NCI-H82 treated with DMSO at 0.1 percent for 48 hours (cell line): ENCODE results near the gene KRTAP10-4.
"Not testable (repeated sequence)": the region's sequence is repeated elsewhere in the genome, so short reads cannot be mapped to it uniquely, and the experiment has no call there.

ENCODE experiments used
- DNase-seq: peaks from one replicate; lab custom pipeline; 2025; ENCODE audit not compliant: unreplicated experiment; lab: John Stamatoyannopoulos, UW

Gene KRTAP10-4

DNA sequence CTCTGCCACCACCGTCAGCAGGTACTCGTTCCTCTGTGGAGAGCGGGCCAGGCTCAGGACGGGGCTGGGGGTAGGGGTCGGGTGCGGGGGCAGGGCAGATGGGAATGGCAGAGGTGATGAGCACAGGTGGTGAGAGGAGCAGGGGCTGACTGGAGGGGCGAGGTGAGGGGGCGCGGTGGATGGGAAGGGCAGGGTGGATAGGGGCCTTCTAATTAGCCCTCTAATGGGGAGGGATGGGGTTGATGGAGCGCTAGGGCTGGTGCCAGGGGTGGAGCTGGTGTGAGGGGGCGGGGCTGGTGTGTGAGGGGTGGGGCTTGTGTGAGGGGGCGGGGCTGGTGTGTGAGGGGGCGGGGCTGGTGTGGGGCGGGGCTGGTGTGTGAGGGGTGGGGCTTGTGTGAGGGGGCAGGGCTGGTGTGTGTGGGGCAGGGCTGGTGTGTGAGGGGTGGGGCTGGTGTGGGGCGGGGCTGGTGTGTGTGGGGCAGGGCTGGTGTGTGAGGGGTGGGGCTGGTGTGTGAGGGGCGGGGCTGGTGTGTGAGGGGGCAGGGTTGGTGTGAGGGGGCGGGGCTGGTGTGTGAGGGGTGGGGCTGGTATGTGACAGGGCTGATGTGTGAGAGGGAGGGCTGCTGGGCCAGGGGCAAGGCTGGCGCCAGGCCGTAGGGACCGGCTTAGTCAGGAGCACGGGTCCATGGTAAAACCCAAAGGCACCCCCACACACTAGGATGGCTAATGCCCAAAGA lies 39.5 kb upstream of the KRTAP10-4 start:
- no peak for DNase-seq

GRCh38 chr21:44534688-44535087 lies 38.8 kb upstream of the KRTAP10-4 start:
- no peak for DNase-seq

DNA sequence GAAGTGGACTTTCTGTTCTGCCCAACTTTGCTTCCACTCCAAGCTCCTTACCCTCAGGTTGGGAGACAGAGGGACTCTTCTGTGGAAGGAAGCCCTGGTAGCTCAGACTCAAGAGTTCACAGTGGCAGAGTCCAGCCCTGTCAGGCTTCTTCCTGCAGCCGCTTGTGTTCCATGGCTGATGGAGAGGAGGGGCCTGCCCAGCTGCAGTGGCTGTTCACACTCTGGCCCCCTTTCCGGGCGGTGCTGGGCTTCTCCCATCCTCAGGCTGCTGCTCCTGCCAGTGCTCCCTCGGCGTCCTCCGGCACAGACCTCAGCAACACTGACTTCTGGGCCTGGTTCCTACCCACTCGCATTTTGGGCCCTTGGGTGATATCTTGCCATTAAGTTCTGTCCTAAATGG lies 37.6 kb upstream of the KRTAP10-4 start:
- DNase-seq, result no peak

DNA sequence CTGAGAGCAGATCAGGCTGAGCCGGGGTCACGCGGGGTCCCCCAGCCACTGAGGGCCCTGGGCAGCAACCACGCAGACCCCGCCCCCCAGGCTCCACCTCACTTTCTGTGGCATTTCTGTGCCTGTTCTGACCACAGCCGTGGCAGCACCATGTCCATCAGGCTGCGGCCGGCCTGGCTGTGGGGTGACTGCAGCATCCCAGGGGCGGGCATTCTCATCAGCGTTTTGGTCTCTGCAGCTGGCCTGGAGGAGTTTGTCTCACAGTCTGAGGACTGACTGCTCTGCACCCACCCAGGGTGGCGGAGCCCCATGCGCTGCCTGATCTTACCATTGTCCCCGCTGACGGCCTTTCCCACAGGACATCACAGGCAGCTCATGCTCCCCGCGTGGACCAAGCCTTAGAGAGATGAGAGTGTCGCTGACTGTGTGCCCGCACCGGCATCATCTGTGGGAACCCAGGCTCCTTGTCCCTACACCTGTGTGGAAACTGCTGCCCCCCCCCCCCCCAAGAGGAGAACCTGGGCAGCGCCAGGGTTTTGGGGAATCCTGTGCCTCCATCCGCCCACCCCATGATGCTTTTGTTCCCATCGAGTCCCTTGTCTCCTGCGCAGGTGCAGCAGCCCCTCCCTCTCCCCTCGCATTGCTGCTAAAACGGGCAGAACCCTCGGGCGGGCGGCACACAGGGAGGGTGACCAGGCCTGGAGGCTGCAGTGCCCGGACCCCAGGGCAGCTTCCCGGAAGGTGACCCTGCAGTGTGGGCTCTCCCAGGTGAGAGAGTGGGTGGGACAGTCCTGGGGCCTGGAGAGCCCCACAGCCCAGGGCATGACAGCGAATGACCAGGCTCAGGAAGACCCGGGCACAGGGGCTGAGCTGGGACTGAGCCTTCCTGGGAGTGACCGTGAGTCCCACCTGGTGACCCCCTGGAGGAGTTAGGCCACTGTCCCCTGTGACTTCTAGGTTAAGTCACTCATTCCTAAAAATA lies 35.3 kb upstream of the KRTAP10-4 start:
- DNase-seq, result no peak

DNA sequence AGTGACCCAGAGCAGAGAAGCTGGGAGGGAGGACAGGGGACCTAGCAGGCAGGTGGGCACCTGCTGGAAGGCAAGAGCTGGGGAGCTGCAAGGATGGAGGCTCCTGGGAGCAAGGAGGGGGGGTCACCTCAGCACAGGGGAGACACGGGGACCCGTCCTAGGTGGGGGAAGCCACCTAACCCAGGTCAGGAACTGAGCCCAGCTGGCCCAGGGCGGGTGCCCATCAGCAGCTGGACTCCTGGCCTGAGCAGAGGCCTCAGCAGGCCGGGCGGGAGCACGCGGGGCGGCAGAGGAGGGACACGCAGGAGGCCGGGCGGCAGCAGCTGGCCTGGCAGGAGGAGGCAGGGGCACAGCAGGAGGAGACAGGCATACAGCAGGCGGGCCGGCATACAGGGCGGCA lies 34.5 kb upstream of the KRTAP10-4 start:
- no peak for DNase-seq

DNA sequence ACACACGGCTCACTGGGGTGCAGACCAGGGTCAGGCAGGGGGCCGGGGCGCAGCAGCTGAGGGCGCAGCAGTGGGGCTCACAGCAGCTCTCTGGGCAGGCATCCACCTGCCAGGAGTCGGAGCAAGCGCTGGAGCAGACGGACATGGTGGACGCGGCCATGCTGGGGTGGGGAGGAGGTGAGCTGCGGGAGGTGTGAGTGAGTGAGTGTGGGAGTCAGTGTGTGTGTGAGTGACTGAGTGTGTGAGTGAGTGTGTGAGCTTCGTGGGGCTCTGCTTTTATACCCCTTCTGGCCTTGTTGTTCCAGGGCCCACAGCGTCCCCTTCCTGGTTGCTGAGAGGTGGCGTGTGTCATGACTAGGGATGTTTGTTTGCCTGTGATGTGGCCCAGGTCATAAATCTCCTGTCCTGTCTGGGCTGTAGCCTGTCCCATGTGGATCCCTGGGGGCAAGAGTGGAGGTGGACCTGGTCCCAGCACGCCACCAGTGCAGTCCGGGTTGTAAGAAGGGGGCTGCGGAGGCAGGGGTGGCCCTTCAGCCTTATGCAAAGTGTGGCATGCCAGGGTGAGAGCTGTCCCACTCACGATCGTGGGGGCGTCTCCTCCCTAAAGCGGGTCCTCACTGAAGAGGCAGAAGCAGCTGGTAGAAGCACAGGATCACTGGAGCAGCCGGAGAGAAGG lies 33.4 kb upstream of the KRTAP10-4 start, which contains the start of gene KRTAP10-1:
Gene KRTAP10-1, minus strand, starts transcription at position 205 of the 676 bp plus-strand sequence. Its CDS starts 45 bp downstream, at position 160.
- DNase-seq, result no peak

DNA sequence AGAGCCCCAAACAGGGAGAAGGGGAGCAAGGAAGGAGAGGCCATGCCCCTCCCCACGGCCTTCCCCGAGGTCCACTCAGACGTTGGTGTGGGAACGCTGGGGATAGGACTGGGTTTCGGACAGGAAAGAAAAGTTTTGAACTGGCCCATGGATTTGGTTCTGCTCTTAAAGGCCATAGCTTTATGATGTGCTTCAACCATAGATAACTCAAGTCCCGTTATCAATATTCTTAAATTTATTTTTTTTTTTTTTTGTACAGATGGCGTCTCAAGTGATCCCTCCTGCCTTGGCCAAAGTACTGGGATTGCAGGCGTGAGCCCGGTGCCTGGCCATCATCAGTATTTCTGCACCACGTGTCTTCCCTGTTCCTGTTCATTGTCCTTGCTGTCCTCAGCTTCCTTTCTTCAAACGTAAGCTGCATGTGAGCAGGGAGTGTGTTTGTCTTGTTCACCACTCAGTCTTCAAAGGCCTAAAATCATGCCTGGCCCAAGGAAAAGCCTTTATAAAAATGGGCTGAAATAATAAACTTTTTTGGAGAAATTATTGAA lies 32.7 kb upstream of the KRTAP10-4 start:
- DNase-seq, result no peak

DNA sequence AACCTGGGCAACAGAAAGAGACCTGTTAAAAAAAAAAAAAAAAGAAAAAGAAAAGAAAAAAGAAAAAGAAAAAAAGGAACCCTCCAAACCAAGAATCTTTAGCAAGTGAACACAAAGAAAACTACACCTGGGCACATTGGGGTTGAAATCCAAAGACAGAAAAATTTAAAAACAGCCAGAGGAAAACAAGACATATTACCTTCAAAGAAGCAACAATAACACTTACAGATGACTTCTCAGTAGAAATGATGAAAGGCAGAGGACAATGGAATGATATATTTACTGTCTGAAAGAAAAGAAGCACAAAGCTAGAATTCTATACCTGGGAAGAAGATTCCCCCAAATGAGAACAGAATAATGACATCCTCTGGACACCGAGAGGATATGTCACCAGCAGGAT lies 30.8 kb upstream of the KRTAP10-4 start:
- DNase-seq, result no peak

DNA sequence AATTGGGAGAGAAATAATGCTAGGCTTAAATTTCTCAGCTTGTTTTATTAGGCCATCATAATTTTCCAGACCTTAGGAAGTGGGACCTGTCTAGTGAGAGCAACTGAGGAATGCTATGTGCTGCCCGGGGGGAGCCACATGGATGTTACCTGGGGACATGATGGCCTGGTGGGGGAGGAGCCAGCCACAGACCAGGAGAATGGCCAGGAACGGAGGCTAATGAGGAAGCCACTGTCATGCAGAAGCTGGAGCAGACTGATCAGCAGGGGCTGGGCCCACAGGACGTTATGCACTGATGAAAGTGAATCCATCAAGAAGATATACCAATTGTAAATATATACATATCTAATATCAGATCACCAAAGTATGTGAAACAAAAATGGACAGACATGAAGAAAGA lies 29.0 kb upstream of the KRTAP10-4 start:
- DNase-seq, result no peak

- no peak for DNase-seq
Measured at GRCh38 chr21:44547656-44548331, 25.7 kb upstream of the KRTAP10-4 start.

GRCh38 chr21:44548381-44548780 lies 25.1 kb upstream of the KRTAP10-4 start:
- DNase-seq, result no peak

GRCh38 chr21:44548922-44549321 lies 24.6 kb upstream of the KRTAP10-4 start:
- DNase-seq, result no peak

GRCh38 chr21:44549525-44550211 lies 23.9 kb upstream of the KRTAP10-4 start:
- no peak for DNase-seq

GRCh38 chr21:44550285-44550684 lies 23.2 kb upstream of the KRTAP10-4 start:
- DNase-seq, result not testable (repeated sequence)

DNA sequence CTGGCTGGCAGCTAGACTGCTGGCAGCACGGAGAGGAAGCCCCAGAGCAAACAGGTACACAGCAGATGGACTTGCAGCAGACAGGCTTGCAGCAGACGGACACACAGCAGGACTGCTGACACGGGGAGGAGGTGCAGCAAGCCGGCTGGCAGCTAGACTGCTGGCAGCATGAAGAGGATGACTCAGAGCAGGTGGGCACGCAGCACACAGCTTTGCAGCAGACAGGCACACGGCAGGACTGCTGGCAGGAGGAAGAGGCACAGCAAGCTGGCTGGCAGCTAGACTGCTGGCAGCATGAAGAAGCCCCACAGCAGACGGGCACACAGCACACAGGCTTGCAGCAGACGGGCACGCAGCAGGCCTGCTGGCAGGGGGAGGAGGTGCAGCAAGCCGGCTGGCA lies 22.7 kb upstream of the KRTAP10-4 start:
- DNase-seq, result no peak

DNA sequence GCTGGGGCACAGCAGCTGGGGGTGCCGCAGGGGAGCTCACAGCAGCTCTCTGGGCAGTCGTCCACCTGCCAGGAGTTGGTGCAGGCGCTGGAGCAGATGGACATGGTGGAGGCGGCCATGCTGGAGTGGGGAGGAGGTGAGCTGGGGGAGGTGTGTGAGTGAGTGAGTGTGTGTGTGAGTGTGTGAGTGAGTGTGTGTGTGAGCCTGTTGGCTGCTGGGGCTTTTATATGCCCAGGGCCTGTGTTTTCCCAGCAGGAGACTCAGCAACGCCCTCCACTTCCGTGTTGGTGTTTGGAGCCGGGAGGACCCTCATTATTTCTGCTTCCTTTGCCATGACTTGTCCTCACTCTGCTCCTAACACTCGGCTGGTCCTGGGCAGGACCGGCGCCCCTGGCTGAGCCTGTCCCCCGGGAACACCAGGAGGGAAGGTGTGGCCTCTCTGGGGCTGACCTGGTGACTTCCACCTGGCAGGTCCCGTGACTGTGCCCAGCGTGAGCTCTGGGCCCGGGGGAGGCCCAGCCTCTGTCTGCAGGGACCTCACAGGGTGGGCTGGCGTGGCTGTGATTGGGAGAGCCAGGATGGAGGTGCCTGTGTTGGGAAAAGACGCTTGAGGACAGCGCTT lies 22.1 kb upstream of the KRTAP10-4 start, which contains the start of gene KRTAP10-2:
Gene KRTAP10-2, minus strand, starts transcription at position 166 of the 622 bp plus-strand sequence. Its CDS starts 47 bp downstream, at position 119.
- DNase-seq, result no peak

GRCh38 chr21:44552136-44552535 lies 21.4 kb upstream of the KRTAP10-4 start:
- DNase-seq, result no peak

DNA sequence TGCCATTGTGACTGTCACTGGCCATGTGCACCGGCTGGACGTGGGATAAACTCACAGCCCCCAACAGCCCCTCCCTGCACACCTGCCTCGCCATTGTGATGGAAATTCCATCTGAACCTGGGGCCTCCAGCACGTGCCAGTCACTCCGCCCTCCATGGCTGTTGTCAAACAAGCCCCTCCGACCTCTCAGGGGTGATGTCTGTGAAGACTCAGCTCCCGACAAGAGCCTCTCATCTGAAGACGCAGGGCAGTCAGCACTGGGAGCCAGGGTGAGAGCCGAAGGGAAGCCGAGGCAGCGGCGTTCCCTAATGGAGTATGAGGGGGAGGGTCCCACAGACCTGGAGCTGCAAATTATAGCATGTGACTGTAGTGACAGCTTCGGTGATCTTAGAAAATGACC lies 20.8 kb upstream of the KRTAP10-4 start:
- no peak for DNase-seq

DNA sequence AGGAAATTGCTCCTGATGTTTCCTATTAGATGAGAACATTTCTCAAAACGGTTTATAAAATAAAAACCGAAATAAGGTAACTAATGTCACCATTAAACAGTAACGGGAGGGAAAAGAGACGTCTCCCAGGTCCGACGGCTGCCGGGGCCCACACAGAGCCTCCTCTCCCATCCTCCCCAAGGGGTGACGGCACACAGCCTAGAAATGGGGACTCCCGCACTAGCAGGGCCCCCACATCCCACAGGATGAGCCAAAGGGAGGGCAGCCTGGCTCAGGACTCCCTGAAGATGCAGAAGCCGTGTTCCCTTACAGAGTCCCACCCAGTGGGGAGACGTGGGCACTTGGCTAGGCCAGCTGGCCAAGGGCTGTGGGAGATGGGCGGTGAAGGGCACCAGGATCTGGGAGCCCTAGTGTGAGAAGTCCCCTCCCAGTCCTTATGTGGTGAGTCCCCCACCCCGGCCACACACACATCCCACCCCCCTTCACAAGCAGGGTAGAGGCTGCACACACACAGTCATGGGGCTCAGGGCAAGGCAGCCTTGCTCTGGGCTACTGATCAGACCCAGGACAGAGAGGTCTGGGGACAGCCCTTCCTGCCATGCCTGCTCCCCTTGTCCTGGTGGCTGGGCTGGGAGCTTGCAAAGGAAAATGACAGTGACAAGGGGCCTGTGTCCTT lies 18.2 kb upstream of the KRTAP10-4 start:
- DNase-seq, result no peak
